GM18498 (cell line): ENCODE measurements around the gene PSG3.
"Not testable (repeated sequence)": the region's sequence is repeated elsewhere in the genome, so short reads cannot be mapped to it uniquely, and the experiment has no call there.

Experiments used
- ATAC-seq: cut with Tn5 transposase; IDR thresholded peaks from one replicate; pipeline ENCODE4 v1.9.1; 2021; ENCODE audit warnings: mild to moderate bottlenecking, moderate library complexity; ENCODE audit not compliant: unreplicated experiment

Gene PSG3

DNA sequence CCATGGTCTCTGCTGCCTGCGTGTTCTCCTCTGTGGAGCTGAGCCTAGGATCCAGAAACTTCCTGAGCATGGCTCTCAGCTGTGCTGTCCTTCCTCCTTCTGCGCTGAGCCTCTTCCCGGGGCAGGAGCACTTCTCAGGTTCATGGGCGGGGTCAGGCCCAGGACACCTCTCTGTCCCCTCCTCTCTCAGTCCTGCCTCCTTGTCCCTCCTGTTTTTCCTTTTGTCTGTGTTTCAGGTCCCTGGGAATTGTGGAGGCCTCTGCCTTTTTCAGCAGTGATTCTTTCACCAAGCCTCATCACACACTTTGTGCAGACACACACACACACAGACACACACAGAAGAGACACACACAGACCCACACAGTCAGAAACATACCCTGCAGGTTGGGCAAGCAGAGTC is at the start of gene PSG3:
PSG3 (minus strand) TSS at position 101 of the 400 bp plus-strand sequence; CDS start at position 4, 97 bp downstream.
- ATAC-seq = not testable (repeated sequence)

GRCh38 chr19:42788766-42789165 is 48.5 kb upstream of the PSG3 start:
- not testable (repeated sequence) for ATAC-seq

- not testable (repeated sequence) for ATAC-seq
Observed at GRCh38 chr19:42787766-42788165, 47.5 kb upstream of the PSG3 start.

GRCh38 chr19:42776750-42777612 is 36.7 kb upstream of the PSG3 start:
- ATAC-seq = not testable (repeated sequence)

DNA sequence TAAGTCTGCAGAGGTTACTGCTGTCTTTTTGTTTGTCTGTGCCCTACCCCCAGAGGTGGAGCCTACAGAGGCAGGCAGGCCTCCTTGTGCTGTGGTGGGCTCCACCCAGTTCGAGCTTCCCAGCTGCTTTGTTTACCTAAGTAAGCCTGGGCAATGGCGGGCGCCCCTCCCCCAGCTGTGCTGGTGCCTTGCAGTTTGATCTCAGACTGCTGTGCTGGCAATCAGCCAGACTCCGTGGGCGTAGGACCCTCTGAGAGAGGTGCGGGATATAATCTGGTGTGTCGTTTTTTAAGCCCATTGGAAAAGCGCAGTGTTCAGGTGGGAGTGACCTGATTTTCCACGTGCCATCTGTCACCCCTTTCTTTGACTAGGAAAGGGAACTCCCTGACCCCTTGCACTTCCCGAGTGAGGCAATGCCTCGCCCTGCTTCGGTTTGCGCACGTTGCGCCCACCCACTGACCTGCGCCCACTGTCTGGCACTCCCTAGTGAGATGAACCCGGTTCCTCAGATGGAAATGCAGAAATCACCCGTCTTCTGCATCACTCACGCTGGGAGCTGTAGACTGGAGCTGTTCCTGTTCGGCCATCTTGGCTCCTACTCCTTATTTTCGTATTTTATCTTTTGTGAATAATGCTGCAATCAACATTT is 34.4 kb upstream of the PSG3 start:
- not testable (repeated sequence) for ATAC-seq

GRCh38 chr19:42767319-42767718 is 27.0 kb upstream of the PSG3 start:
- not testable (repeated sequence) for ATAC-seq

- not testable (repeated sequence) for ATAC-seq
Observed at GRCh38 chr19:42766871-42767270, 26.6 kb upstream of the PSG3 start.

DNA sequence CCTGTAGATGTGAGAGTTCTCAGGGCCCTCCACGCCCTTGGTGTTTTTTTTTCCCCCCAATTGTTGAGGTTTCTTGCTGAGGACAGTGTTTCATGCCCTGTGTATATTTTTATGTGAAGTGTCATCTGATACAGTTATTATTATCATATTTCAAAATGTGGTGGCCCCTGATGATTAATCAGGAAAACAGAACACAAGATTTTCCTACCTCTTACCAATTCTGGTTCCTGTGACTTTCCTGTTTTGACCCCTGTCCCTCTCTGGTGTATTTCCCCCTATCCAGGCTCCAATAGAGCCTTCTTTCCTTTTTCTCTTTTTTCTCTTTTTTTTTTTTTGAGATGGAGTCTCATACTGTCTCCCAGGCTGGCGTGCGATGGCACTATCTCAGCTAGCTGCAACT is 24.6 kb upstream of the PSG3 start:
- no peak for ATAC-seq

DNA sequence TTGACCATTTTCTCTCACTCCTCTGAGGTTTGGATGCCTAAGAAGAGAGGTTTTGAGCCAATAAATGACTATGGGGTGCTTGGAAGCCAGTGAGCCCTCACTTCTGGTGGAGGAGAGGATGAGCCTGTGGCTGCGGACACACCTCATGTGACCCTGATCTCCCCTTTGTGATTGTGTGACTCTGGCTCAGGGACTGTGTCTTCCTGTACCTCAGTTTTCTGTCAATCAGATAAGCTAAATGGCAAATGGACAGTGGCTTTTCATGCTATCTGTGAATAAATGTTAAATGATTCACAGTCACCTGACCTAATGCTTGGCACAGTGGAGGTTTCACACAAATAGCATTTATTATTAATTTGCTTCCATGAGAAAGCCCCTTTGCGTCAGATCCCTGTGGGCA is 22.5 kb upstream of the PSG3 start:
- ATAC-seq = no peak

DNA sequence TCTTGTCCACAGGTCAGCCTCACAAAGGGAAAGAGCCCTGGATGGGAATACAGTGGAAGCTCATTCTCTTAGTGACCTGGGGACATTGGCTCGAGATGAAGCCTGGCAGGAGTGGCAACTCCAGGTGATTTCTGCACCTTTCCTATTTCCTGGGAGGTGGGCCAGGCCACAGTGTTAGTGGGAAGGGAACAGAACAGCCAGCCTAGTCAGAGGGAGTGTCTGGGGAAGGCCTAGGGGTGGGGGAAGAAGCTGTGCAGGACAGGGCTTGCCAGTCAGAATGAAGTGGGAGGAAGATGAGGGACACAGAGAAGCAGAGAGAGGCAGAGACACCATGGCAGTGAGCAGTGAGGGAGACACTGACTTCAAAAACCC is 21.6 kb upstream of the PSG3 start:
- ATAC-seq = not testable (repeated sequence)

- not testable (repeated sequence) for ATAC-seq
Observed at GRCh38 chr19:42760954-42761923, 21.0 kb upstream of the PSG3 start.

DNA sequence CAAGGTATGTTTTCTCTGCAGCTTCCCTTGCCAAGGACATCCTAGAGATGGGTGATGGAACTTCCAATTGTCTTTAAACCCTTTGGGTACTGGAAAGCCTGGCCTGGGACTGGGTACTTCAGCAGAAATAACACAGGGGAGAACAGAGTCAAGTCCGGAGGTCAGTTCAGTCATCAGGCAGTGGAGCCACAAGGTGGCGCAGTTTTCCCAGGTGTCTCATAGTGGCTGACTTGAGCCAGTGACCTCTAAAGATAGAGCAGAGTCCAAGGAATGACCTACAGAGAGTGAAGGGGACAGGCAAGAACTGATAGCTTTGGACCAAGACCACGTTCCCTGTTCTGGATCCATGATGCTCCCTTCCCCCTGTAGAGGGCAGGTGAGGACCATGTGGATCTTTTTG is 18.4 kb upstream of the PSG3 start:
- not testable (repeated sequence) for ATAC-seq

- not testable (repeated sequence) for ATAC-seq
Observed at GRCh38 chr19:42752246-42752645, 12.0 kb upstream of the PSG3 start.

DNA sequence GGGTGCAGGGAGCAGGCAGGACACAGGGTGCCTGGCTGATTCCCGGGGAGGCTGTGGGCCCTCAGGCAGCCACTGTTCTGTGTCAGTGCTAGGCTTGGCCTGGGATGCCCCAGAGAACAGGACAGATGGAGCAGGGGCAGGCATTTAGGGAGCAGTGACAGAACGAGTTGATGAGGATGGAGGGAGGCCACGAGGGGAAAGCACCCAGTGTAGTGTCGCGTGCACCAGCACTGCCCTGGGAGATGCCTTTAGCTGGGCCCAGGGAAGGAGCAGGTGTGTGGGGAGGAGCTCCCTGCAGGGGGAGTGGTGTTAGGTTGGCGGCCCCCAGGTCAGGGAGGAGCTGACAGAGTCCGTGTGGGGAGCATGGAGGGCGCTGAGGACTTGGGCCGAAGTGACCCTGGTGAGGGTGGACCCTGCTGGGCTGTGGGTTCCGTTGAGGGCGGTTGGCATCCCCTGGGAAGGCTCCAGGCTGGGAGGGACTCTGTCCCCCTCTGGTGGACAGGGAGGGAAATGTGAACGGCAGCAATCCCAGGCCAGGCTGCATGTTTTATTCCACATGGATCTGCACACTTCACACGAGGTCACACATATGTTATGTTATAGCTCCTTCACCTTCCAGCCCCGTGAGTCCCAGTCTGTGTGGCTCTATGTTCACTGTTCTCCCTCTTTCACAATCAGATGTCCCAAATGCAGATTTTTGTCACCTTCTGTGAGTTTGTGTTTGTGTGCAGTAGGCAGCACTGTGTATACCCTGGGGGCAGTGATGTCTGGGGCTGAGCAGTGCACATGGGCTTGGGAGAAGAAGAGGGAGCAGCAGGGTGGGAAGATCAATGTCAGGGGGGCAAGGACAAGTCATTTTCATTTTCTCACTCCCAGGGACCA is 1.7 kb upstream of the PSG3 start:
- not testable (repeated sequence) for ATAC-seq

DNA sequence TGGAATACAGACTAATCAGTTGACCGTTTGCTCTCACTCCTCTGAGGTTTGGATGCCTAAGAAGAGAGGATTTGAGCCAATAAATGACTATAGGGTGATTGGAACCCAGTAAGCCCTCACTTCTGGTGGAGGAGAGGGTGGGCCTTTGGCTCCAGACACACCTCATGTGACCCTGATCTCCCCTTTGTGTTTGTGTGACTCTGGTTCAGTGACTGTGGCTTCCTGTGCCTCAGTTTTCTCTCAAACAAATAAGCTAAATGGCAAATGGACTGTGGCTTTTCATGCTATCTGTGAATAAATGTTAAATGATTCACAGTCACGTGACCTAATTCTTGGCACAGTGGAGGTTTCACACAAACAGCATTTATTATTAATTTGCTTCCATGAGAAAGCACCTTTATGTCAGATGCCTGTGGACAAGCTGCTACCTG is 2.7 kb downstream of the PSG3 start:
- not testable (repeated sequence) for ATAC-seq

GRCh38 chr19:42728341-42728740 is 11.9 kb downstream of the PSG3 start:
- ATAC-seq = not testable (repeated sequence)

DNA sequence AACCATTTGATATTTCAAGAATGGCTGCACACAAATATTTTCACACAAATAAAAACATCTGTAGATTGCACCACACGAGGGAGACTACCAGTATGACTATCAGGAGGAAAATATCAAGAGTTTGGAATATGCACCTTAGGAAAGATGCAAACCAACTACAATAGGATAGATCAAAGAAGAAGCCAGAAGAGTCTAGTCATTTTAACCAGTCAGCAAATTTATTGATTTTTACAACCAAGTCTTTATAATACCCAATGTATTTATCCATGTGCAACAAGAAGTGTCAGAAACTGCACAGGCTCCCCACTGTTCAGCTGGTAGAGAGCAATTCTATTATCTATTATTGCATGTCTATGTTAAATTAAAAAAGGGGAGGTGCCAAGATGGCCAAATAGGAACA is 26.3 kb downstream of the PSG3 start:
- ATAC-seq = not testable (repeated sequence)

- ATAC-seq = not testable (repeated sequence)
Observed at GRCh38 chr19:42712753-42713152, 27.5 kb downstream of the PSG3 start.

- ATAC-seq = not testable (repeated sequence)
Observed at GRCh38 chr19:42710986-42711385, 29.3 kb downstream of the PSG3 start.

- no peak for ATAC-seq
Observed at GRCh38 chr19:42697884-42698283, 42.4 kb downstream of the PSG3 start.
